GM20431 (cell line): ENCODE measurements around the gene ACO2.
"Not testable (repeated sequence)": the region's sequence is repeated elsewhere in the genome, so short reads cannot be mapped to it uniquely, and the experiment has no call there.

Experiments
- in situ Hi-C: fragments of 300-500 bp; cut with MseI, MboI; formaldehyde crosslinking; loops from one replicate; pipeline ENCODE4 v1.15.0; 2020; ENCODE audit warnings: low sequenced_read_pairs; ENCODE audit not compliant: unreplicated experiment

The ACO2 gene

DNA sequence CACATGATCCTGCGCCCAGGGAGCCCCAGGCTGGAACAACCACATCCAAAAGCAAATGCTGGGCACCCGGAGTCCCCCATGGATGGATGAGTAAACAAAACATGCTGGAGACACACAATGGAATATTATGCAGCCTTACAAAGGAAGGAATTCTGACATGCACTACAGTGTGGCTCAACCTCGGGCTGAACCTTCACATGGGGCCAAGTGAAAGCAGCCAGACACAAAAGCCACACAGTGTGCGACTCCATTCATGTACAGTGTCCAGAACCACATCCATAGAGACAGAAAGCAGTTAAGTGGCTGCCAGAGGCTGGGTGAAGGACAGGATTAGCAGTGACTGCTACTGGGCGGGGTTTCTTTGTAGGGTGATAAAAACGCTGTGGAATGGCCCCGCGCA is 65.3 kb downstream of the ACO2 start:
- in situ Hi-C loops: no loop called here

DNA sequence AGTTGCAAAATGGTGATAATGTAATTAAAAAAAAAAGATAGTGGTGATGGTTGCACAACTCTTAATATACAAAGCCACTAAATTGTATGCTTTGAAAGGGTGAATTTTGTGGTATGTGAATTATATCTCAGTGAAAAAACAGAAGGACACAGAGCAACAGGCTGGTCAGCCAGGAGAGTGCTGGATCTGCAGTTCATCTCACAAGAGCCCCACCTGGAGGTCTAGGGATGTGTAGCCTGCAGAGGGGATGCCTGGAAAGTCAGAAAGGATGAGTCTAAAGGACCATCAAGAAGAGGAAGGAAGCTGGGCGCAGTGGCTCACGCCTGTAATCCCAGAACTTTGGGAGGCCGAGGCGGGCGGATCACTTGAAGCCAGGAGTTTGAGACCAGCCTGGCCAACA is 66.3 kb downstream of the ACO2 start:
- in situ Hi-C loops: no loop called here

DNA sequence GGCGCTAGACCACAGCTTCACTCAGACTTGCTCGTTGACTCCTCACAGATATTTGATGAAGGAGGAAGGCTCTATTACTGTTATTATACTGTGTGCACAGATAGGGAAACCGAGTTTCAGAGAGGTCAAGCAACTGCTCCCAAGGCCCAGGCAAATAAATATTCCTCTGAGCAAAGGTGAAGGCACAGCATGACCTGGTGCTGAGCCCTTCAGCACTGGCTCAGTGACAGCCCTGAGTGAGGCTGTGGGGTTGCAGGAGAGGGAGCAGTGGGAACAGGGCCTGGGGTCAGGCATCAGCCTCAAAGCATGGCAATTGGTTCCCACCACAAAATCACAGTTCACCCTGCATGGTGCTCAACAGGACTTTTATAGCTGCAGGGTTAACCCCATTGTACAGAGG is 68.3 kb downstream of the ACO2 start:
- in situ Hi-C loops: no loop called here

DNA sequence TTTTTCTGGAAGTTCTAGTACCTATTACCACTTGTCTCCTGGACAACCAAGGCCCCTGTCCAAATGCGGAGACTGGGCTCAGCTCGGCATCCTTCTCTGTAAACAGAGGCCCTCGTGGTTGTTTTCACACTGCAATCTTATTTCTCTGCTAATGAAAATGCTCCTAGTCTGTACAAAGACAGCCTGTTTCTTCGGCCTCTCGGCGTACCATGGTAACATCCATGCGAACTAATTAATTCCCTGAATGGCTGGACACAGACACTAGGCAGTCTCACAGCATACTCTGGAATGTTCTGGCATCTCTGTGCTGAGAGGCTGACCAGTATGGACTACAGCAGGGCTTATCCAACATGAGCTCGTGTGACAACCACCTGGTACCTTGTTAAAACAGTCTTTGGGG is 69.7 kb downstream of the ACO2 start:
- in situ Hi-C loops: no loop called here

DNA sequence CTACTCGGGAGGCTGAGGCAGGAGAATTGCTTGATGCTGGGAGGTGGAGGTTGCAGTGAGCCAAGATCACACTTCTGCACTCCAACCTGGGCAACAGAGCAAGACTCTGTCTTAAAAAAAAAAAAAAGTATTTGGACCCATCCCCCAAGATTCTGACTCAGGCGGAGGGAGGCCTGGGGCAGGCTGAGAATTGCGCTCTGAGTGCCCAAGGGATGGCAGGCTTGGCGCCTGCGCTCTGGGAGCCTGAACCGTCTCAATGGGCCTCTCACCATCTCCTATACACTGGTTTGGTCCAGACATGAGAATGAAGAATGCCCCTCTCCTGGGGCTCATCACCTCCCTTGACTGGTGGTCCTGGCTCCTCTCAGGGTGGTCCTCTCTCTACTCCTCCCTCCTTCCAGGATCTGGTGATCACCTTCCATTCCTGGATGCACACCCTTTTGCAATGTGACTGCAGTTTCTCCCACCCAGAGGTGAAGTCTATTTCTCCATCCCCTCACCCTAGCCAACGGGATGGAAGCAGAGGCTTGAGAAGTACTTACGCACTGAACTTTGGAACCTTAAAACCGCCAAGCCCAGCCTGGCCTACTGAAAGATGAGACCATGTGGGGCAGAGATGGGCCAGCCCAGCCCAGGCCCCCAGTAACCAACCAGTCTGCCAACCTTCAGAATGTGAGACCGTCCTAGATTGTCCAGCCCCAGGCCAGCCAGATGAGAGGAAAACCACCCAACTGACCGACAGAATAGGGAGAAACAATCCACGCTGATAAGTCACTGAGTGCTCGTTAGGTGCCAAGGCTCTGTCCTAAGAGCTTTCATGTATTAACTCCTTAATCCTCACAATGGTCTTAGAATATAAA is 70.5 kb downstream of the ACO2 start:
- in situ Hi-C loops: no loop called here

DNA sequence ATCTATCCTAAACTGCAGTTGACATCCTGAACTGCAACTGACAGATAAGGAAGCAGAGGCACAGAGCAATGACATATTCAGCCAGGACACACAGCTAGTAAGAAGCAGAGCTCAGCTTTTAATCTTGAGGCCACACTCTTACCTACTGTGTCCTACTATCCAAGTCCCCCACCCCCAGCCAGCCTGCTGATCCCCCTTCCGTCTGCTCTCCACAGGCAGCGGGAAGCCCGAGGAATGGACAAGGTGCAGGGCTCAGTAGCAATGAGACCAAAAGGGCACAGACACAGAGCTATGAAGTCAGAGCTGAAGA is 71.0 kb downstream of the ACO2 start:
- in situ Hi-C loops: no loop called here

DNA sequence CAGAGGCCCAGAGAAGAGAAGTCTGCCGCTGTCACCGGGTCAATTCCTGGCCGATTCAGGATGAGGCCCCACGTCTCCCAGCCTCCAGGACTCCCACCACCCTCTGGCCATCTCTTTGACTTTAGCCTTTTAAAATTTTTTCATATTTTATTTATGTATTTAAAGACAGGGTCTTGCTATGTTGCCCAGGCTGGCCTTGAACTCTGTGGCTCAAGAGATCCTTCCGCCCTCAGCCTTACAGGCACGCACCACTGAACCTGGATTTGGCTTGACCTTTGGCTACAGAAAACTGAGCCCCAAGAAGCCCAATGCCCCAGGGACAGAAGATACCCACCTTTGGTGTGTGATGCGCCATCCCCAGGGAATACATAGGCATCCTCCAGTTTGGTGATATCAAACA is 71.4 kb downstream of the ACO2 start:
- in situ Hi-C loops: no loop called here

DNA sequence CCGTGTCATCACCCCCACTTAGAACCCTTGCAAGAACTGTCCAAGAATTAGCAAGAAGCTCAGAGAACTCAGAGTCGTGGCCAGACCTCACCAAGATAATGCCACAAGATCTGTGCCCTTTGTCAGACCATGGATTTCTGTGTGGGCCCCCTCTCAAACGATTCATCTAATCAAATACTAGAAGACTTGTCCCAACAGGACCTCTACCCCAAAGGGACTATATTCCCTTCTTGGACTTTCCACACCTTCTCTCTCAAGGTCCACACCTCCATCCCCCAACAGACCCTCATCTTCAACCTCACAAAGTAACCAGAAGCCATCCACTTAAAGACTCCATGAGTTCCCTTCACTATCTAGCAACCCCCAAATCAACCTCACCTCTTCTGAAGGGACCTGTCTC is 72.6 kb downstream of the ACO2 start:
- in situ Hi-C loops: no loop called here

DNA sequence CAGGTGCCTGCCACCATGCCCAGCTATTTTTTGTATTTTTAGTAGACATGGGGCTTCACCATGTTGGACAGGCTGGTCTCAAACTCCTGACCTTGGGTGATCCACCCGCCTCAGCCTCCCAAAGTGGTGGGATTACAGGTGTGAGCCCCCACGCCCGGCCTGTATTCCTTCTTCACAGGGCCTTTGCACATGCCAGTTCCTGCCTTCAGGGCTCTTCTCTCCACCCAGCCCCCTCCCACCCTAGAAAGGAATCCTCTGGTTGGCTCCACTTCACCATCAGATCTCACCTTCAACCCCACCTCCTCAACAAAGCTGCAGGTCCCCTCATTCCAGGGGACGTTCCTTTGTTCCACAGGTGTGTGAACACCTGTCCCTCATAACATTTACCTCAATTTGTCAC is 73.3 kb downstream of the ACO2 start:
- in situ Hi-C loops: no loop called here

DNA sequence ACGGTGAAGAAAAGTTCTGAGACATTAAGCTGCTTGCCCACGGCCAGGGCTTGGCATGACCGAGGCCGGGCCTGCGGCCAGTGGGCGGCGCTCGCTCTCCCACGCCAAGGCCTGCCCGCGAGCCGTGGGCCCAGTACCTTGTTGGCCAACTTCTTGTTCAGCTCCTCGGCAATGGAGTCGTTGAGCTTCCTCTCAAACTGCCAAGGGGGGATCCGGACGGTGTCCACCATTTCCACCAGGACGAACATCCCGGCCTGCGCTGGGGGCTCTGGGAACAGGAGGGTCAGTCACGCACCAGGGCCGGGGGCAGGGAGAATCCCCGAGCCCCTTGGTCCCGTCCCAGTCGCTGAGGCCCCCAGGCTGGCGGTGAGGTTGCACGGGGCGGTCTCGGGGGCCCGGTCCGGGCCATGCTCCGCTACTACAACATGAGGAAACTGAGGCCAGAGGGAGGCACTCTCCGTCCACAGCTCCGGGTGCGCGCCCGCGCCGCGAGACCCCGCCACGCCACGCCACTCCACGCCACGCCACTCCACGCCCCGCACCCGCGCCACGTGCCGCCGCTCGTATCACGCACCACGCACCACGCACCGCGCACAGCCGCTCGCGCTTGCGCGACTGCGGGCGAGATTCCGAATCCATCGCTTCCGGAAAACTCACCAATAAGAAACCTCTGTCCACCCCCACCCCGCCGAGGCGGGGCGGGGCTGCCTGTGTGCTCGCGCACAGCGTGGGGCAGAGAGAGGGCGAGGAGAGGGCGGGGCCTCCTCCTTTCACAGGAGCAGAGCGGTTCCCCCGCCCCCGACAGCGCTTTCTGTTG is 75.1 kb downstream of the ACO2 start, which contains the start of gene POLR3H:
Gene POLR3H (minus strand): TSS at position 617 of the 817 bp plus-strand sequence. CDS start 369 bp downstream, at position 248.
- in situ Hi-C loops: no loop called here

DNA sequence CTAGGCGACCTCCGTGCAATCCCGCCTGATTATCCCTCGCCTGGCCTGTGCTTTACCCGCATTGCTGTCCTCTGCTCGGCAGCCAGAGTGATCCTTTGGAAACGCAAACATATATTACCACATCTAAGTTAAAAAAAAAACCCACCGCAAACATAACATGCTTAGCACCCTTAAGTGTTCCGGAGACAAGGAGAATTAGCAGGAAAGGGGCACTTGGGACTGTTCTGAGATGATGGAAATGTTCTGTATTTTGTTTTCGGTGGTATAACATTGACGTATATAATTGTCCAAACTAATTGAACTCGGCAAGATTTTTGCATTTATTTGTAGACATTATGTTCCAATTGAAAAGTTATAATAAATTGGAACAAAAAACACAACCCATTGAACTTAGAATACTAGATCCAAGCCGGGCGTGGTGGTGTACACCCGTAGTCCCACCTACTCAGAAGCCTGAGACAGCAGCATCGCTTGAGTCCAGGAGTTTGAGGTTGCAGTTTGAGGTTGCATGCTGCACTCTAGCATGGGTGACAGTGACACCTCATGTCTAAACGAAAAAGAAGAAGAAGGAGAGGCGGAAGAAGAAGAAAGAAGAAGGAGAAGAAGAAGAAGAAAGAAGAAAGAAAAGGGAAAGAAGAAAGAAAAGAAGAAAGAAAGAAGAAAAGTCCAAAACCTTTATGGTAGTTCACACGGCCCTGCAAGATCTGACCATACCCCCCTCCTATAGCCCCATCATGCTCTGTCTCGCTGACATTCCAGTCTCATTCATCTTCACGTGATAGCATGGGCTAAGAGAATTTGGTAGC is 76.0 kb downstream of the ACO2 start:
- in situ Hi-C loops: no loop called here

DNA sequence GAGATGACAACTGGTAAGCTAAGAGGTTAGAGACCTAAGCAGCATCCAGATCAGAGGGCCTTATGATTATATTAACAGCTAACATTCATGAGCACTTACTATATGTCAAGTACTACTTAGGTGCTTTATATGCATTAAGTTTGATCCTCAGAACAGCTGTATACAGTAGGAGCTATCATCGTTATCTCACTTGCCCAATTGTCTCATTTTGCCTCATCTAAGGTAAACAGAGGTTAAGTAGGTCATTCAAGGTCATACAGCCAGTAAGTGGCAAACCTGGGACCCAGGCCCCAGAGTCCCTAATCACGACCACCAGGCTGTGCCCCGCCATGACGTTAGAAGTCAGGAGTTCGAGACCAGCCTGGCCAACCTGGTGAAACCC is 79.9 kb downstream of the ACO2 start:
- in situ Hi-C loops: no loop called here

DNA sequence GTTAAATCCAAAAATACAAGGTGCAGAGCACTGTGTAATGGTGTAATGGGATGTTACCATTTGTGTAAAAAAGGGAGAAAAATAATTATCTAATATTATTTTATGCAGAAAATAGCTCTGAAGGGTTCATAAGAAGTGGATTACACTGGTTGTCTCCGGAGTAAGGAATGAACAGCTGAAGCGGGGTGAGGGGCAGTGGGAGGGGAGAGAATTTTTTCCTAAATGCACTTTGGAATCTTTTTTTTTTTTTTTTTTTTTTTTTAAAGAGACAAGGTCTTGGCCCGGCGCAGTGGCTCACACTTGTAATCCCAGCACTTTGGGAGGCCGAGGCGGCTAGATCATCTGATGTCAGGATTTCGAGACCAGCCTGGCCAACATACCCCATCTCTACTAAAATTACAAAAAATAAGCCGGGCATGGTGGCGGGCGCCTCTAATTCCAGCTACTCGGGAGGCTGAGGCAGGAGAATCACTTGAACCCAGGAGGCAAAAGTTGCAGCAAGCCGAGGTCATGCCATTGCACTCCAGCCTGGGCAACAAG is 82.1 kb downstream of the ACO2 start:
- in situ Hi-C loops: no loop called here

DNA sequence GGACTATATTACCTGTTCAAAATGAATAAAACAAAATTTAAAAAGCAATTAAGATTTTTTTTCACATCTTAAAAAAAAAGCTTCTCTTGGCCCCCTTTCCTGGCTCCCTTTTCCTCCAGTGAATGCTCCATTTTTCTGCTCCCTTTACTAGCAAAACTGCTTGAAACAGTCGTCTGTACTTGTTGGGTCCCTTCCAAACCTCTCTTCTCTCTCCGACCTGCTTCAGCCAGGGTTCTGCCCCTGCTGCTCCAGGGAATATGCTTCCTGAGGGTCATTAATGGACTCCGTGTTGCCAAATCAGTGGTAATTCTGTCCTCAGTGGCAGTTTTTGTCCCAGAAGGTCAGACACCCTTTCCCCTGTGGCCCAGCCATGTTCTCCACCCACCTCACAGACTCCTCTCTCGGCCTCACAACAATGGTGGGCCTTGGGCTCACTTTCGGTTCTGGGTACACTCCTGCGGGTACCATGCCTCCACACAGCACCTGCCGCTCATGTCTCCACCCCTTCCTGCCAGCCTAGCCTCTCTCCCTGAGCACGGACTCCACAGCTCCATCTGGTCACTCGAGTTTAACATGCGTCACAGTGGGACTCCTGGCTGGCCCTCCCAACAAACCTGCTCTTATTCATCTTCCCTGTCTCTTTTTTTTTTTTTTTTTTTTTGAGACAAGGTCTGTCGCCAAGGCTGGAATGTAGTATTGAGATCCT is 83.1 kb downstream of the ACO2 start:
- in situ Hi-C loops: no loop called here

DNA sequence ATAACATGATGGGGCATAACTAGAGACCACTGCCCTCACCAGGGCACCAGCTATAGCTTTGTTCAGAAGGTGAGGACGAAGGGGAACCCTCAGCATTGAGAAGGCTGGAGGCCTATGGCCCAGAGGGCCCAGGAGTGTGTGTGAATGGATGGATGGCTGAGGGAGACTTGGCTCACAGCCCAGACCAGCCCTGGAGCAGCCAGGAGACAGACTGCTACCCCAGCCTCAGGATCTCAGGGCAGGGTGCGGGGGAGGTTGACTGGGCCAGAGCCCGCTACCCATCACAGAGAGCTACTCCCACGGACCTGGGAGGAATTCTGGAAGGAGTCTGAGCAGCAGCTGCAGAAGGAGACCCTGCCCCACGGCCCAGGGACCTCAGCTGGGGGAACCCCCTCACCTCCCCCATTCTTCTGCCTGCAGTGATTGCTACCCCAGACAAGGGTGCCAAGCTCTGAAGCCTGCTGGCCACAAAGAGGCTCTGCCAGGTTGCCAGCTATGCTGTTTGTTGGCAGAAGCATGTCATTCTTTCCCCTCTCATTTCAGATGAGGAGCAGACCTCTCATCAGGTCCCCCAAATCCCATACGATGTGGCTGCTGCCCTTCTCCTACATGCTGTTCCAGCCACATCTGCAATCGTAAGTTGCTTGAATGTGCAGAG is 86.5 kb downstream of the ACO2 start:
- in situ Hi-C loops: no loop called here

DNA sequence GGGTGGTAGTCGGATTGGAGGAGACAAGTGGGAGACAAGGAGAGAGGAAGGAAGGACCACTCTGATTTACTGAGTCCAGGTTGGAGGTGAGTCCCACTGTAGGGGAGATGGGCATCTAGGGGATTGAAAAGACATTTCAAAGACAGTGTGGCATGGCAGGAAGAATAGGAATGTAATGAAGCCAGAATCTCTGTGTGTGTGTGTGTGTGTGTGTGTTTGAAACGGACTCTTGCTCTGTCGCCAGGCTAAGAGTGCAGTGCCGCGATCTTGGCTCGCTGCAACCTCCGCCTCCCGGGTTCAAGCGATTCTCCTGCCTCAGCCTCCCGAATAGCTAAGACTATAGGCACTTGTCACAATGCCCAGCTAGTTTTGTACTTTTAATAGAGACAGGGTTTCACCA is 87.6 kb downstream of the ACO2 start:
- in situ Hi-C loops: no loop called here

DNA sequence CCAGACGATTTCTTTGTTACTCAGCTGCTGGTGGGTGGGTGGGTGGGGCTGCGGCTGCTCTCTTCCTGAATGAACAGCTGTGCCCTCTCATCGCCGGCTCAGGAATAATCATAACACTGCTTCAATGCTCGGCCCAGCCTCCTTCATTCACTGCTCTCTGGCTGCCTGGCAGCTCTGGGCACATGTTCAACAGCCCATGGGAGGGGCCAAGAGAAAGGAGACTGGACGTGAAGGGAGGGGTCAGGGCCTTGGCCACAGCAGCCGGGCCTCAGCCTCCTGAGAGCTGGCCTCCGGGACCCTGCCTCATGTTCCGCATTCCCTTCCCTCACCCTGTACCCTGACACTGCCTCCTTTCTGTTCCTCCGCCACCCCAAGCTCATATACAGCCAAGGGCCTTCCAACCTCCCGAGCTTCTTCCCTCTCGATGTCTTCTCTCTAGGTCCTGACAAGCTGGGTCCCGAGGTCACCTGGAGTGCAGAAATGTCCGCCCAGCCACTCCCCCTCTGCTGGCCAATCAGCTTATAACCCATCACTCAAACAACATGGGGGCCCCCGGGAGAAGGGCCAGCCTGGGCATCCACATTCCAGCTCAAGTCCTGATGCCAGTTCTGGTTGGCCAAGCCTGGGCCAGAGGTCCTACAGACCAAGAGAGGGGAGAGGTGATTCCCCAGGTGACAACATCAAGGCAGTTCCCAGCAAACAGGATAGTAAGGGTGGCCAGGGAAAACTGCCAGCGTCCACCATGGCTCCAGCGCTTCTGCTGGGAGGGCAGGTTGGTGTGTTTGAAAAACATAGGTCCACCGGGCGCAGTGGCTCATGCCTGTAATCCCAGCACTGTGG is 88.7 kb downstream of the ACO2 start:
- in situ Hi-C loops: no loop called here

DNA sequence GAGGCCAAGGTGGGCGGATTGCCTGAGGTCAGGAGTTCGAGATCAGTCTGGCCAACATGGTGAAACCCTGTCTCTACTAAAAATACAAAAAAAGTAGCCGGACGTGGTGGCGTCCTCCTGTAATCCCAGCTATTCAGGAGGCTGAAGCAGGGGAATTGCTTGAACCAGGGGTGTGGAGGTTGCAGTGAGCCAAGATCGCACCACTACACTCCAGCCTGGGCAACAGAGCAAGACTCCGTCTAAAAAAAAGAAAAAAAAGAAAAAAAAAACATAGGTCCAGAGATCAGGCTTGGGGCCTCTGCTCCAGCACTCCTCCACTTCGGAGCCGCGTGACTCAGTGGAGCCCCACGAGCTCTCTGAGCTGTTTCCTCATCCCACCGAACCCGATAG is 89.3 kb downstream of the ACO2 start:
- in situ Hi-C loops: not testable (repeated sequence)

DNA sequence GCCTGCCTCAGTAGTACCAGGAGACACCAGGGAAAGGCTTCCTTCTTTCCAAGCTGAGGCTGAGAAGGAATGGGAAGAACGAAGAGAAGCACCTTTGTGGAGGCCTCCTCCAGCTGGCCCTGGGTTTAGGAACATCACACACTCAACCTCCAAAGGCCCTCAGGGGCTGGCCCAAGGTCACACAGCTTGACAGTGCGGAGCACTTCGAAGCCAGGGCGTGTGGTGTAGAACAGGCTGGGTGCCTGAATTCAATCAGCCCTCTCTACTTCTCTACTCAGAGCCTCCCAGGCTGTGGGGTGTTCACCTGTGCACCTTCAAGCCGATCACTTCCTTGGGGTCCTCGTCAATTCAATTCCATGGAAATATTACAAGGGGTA is 91.2 kb downstream of the ACO2 start:
- in situ Hi-C loops: no loop called here
